NCI-H1436 treated with DMSO at 0.1 percent for 48 hours (cell line): ENCODE data around the gene PAX5.

Source experiments
- DNase-seq: peaks from one replicate; lab custom pipeline; 2025; lab: John Stamatoyannopoulos, UW

Gene PAX5

DNA sequence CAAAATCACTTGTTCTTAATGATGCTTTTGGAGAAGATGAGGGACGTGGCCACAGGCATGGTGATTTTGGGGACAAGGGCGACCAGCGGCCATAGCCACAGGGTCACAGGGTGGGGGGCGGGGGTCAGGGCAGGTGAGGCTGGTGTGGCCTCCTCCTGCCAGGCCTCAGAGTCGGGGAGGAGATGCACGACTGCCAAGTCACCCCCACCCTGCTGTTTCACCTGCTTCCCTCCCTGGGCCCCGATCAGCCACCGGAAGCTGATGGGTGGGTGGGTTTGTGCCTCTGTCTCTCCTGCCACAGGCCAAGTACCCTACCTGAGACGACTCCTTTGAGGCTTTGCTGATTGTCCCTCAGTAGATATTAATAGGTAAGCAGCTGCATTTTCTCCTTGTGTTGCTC lies 199.3 kb downstream of the PAX5 start:
- no peak for DNase-seq

- no peak for DNase-seq
Observed at GRCh38 chr9:36833954-36834353, 200.1 kb downstream of the PAX5 start.

DNA sequence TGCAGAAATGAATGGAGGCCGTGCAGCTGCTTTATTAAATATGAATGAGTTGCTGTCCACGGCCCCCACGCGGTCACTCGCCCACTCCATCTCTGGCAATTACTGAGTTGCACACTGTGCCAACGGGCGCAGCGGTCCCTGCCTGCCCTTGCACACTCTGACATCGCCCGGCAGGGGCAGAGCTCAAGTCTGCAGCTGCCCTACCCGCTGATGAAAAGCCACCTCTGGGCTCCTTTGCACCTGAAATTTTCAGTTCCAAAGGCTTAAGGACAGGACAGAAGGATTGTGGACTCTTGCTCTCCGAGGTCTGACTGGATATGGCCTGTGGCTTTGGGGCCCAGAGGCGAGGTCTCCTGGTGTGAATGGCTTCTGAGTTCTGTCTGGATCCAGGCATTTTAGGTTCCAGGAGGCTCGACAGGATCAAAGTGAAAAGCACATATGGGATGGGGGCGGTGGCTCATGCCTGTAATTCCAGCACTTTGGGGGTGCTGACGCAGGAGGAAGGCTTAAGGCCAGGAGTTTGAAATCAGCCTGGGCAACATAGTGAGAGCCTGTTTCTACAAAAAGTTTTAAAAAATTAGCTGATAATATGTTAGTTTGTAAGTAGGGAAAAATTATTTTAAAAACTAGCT lies 201.8 kb downstream of the PAX5 start:
- DNase-seq = no peak

GRCh38 chr9:36831381-36832161 lies 202.5 kb downstream of the PAX5 start:
- no peak for DNase-seq

DNA sequence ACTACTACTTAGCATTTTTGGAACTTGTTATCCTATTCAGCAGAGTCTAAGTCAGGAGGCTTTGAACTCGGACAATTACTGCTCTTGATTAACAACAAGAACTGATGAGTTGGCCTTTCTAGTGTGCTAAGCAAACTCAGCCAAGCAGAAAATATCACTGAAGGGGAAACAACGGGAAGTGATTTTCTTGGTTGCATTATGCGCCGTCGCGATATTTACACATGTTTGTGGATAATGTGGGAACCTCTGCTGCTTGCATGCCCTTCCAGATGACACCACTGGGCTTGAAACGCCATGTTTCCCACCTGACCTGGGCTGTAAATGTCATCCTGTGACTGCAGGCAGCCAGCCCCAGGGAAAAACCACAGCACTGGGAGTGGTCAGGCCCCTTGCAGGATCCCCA lies 205.5 kb downstream of the PAX5 start:
- no peak for DNase-seq

- no peak for DNase-seq
Observed at GRCh38 chr9:36827593-36827992, 206.5 kb downstream of the PAX5 start.

- no peak for DNase-seq
Observed at GRCh38 chr9:36826581-36826980, 207.5 kb downstream of the PAX5 start.

DNA sequence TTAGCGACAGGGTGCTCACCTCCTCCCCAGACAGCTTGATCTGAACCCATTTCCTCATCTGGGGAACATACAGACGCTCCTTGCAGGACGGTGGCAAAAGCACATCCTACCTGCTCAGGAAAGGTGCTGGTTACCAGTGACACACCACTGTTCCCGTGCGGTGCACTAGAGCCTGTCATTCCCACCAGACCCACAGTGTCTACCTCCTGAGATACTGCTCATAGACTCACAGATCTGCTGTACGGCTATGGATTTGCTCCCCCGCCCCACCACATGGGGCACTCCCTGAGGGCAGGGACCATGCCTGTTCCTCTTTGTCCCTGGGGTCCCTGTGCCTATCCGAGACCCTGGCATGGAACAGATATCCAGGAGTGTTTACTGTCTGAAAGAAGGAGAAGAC lies 208.9 kb downstream of the PAX5 start:
- DNase-seq = no peak

DNA sequence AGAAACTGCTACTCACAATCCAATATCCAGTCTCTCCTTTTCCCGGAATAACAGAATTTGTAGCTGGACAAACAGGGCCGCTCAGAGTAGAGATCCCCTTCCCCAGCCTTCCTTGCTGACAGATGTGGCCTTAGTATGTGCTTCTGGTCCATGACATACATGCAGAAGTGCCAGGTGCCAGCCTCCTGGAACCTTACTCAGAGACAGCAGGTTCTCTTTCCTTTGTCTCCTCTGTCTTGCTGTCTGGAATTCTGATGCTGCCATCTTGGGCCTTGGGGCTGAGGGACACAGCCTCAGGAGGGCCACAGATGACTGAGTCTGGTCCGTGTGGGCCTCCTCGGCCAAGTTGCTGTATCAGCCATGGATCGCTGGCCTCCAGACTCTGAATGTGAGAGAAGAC lies 210.1 kb downstream of the PAX5 start:
- DNase-seq = no peak

DNA sequence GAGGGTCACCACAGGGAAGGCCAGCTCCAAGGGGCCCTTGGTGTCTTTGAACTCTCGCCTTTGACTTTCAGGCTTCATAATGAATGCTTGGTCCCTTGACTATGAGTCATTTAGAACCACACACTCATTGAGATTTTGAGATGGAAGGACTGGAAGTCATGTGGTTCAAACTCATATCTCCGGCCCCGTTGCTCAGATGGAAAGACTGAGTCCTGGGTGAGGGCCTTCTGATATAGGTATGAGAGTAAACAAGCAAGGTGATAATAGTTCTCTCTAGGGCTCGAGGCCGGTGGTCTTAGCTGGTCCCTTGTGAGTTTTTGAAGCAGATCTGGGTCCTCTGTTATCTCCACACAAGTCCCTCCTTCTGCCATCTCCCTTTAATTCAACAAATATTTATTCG lies 210.6 kb downstream of the PAX5 start:
- no peak for DNase-seq

- DNase-seq = no peak
Observed at GRCh38 chr9:36822201-36822600, 211.9 kb downstream of the PAX5 start.

DNA sequence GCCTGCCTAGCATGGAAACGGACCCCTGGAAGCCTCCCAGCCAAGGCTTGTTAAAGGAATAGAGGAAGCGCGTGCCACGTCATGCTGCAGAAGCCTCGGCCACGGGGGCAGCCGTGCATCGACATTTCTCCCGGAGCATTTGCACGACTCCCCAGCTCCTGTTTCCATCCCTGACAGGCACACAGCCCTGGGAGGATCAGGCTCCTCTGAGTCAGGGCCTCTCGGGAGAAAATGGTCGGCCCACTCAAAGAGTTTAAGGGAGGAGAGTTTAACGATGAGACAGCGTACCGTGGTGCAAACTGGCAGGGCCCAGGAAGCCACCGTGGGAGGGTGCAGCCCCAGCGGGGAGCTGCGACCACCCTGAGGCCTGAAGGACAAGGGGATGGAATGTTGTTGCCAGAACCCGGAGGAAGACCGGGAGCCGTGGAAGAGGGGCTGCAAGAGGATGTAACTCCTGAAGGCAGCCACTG lies 213.6 kb downstream of the PAX5 start:
- no peak for DNase-seq

- DNase-seq = peak; percentile 32
Observed at GRCh38 chr9:36818965-36819870, 214.8 kb downstream of the PAX5 start.

GRCh38 chr9:36818242-36818938 lies 215.7 kb downstream of the PAX5 start:
- DNase-seq = no peak

GRCh38 chr9:36817160-36817834 lies 216.8 kb downstream of the PAX5 start:
- DNase-seq = no peak

- no peak for DNase-seq
Observed at GRCh38 chr9:36816371-36816770, 217.7 kb downstream of the PAX5 start.

DNA sequence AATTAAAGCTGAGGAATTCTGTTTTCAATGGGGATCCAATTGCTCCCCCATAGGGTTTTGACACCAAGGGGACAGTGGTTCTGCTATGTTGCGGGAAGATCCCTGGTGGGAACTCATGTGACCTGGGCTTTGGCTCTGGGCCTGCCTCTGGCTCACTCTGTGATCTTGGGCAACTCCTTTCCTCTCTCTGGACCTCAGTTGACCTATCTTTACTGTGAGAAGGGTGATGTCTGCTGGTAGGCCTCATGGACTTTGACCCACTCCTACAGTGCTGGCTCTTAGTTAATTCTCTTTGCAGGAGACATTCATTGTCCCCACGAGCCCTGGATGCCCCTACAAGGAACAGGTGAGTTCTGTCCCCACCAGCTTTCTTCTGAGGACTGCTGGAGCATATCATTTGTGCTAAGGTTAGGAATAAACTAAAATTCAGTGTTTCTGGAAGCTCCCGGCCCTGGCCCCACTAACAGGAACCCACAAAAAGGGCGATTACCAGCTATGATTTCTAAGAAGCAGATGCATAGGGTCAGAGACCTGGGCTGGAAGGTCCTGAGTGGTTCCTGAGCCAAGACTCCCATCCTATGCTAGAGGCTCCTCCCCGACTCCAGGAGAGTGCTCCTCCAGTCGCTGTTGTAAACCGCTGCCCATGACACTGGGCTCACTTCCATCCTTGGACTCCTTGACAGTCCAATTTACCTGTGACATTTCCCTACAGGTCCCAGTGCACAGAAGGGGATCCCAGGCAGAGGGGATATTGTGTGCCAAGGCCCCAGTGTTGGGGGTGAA lies 218.3 kb downstream of the PAX5 start:
- no peak for DNase-seq

DNA sequence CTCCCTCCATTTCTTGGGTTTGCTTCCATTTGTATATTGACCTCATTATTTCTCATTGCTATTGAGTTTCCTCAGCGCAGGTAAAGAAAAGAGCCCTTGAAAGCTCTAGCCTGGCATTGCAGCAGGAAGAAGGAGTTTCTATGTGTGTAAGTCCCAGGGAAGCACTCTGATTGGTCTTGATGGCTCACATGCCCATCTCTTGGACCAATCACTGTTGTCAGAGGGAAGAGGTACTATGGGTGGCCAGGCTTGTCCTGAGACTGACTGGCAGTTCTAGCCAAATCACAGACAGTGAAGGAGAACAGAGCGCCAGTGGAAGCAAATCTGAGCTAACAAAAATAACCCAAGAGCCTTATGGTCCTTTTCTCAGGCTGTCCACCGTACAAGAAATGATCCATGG lies 219.0 kb downstream of the PAX5 start:
- no peak for DNase-seq

- DNase-seq = no peak
Observed at GRCh38 chr9:36813154-36813553, 220.9 kb downstream of the PAX5 start.

DNA sequence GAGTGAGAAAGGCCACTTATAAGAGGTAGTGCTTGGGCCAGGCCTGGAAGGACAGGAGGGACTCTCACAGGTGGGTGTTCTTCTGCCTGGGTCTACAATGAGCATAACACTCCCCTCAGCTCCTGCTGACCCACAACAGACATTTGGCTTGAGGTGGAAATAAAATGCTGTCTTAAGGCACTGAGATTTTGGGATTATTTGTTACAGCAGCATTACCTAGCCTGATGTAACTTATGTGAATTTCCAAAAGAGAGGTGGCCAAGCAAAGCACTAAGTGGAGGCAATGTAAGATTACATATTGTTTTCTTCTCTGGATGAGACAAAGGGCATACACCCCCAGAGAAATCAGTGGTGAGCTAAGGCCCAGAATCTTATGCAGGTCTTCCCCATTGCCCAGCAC lies 221.5 kb downstream of the PAX5 start:
- DNase-seq = no peak

- DNase-seq = no peak
Observed at GRCh38 chr9:36808251-36808650, 225.8 kb downstream of the PAX5 start.
